Type B pancreatic cell (in vitro differentiated cells): ENCODE measurements around the gene AKR7A2. TPM values are rescaled to one million over a fixed set of nuclear protein-coding genes. Genes with fewer than 3 reads are reported as not detected.
A peak's percentile ranks its signal among the peaks of the same experiment; 100 is the strongest.

Experiments
- DNase-seq: peaks from one replicate; pipeline ENCODE4 v3.0.0; 2021; ENCODE audit warnings: mixed read lengths; ENCODE audit not compliant: unreplicated experiment; ENCODE audit errors: extremely low spot score
- H3K27ac Mint-ChIP-seq: 2 replicates; pipeline ENCODE4 v1.8.0; 2021; ENCODE audit warnings: mild to moderate bottlenecking, mixed read lengths
- H3K27me3 Mint-ChIP-seq: 2 replicates; pipeline ENCODE4 v1.8.0; 2021; ENCODE audit warnings: mixed read lengths
- H3K36me3 Mint-ChIP-seq: 2 replicates; pipeline ENCODE4 v1.8.0; 2021; ENCODE audit warnings: mixed read lengths
- H3K4me1 Mint-ChIP-seq: one replicate; pipeline ENCODE4 v1.8.0; 2021; ENCODE audit warnings: mixed read lengths; ENCODE audit not compliant: unreplicated experiment
- H3K4me3 Mint-ChIP-seq: 2 replicates; pipeline ENCODE4 v1.8.0; 2021; ENCODE audit warnings: mild to moderate bottlenecking, mixed read lengths
- H3K9me3 Mint-ChIP-seq: 2 replicates; pipeline ENCODE4 v1.8.0; 2021; ENCODE audit warnings: mixed read lengths
- CTCF ChIP-seq: fragments of 200-600 bp; sonication (generic); conservative IDR thresholded peaks from 2 replicates; pipeline ENCODE4 v1.5.0; 2021; ENCODE audit warnings: antibody characterized with exemption, mild to moderate bottlenecking
- total RNA-seq: library from RNA; stranded (reverse); gene quantifications from 2 replicates; pipeline ENCODE4 v1.2.1, GENCODE V29; 2021; ENCODE audit warnings: low replicate concordance

AKR7A2 gene
- total RNA-seq, 1 donor from 2014 or later, result 75.2 TPM

GRCh38 chr1:19343617-19344350 is 31.8 kb upstream of the AKR7A2 start:
- peaks cover 14% of the 10 kb centered on the region for H3K4me1 Mint-ChIP-seq
- no peaks in the 10 kb centered on the region for H3K9me3 Mint-ChIP-seq
- no peak for TF ChIP-seq CTCF
- H3K27ac Mint-ChIP-seq, result no peak overlapping the region
- no peak for DNase-seq
- peaks cover 8% of the 10 kb centered on the region for H3K36me3 Mint-ChIP-seq
- no peaks in the 10 kb centered on the region for H3K27me3 Mint-ChIP-seq
- H3K4me3 Mint-ChIP-seq, result no peak overlapping the region

DNA sequence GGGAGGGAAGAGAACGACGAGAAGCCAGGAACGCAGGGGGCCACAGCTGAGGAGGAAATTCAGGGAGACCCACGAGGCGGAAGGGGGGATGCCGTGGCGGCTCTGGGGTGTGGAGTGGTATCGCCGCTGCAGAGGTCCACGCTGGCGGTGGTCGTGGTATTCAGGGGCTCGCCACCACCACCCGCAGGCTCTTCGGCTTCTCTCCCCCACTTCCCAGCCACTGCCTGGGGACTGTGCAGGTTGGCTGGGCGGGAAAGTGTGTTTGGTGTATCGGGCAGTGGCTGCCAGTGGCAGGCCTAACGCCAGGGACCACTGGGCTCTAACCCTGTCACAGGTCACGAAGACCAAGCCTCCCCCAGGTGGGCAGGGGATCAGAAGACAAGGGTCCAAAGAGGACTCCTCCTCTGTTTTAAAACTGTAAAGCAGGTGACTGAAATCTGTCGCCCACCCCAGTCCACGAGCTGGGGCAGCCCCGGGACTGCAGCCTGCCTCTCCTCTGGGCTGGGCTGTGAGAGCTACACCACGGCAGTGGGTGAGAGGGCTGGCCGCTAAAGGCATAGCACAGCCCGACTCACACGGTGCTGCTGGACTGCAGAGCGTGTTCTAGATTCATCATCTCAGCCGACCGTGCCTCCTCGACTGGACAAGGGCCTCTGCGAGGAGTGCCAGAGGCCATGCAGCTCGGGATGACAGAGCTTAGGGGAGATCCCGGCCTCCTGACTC is 31.1 kb upstream of the AKR7A2 start:
- TF ChIP-seq CTCF, result no peak
- no peak for DNase-seq
- Mint-ChIP-seq H3K27me3 (no peaks in the 10 kb centered on the region), H3K36me3 (peaks cover 8% of the 10 kb centered on the region), H3K4me1 (peaks cover 19% of the 10 kb centered on the region), H3K4me3 (no peak overlapping the region), H3K9me3 (no peaks in the 10 kb centered on the region), H3K27ac (no peak overlapping the region)

DNA sequence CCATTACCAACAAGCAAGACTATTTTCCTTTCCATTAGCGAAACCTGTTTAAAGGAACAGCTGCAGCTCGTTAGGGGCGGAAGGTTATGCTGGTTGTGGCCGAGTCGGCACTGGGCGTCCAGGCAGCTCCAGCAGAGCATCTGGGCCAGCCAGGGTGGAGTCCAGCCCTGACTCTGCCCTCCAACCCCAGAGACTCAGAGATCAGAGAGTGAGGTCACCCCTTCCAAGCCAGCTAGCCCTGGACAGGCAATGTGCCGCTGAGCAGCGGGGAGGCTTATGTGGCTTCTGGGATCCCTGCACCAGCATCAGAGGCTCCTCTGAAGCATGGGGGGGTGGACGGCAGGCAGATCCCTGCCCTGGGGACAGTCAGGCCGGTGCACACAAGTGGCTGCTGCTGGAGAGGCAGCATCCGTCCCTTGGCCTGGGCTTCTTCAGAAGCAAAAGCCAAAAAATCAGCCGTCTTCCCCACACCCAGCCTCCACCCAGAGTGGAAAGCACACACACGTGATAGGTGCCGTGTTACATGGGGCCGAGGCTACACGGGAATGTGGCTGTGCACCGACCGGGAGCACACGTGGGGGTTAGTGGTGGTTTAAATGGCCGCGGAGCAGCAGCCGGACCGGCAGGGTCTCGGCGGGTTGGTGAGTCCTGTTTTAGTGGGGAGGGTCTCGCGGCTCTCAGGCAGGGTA is 30.3 kb upstream of the AKR7A2 start:
- Mint-ChIP-seq H3K9me3 (no peaks in the 10 kb centered on the region), H3K4me1 (peaks cover 20% of the 10 kb centered on the region), H3K36me3 (peaks cover 8% of the 10 kb centered on the region), H3K27me3 (no peaks in the 10 kb centered on the region), H3K4me3 (peak overlapping the region; percentile 4), H3K27ac (peak overlapping the region; percentile 56)
- DNase-seq, result no peak
- TF ChIP-seq CTCF, result no peak

DNA sequence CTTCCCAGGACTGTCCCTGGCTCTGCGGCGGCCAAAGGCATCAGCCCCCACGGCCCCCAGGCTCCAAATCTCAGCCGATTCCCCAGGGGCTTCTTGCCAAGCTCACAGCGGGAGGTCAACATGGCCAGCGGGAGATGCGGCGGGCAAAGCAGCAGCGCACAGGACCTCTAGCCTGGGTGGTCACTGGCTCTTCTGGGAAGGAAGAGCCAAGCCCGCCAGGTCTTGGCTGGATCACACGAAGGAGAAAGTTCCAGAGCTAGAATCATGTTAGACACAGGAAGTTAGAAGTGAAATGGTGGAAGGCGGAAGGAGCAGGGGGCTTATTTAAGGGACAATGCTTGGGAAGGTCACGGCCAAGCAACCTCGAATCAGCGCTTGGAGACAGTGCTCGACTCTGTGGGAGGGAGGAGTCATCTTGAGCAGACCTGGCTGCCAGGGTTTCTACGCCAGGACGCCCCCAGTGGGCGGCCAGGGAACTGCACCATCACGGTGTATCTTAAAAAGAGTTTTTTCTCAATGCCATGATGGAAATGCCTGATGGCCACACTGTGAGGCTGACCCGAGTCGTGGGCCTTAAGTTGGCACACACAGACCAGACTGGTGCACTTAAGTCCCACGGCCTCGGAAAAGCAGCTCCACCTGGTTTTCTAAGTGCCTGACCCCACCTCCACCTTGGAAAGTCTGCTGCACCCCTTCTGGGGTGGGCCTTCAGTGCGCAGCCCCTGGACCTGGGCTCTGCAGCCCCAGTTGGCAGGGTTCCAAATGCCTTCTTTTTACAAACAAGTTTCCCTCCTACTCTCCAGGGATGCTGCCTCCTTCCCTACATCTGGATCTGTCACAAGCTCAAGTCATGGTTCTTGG is 29.5 kb upstream of the AKR7A2 start:
- H3K4me3 Mint-ChIP-seq, result peak overlapping the region; percentile 4
- peaks cover 20% of the 10 kb centered on the region for H3K4me1 Mint-ChIP-seq
- peaks cover 8% of the 10 kb centered on the region for H3K36me3 Mint-ChIP-seq
- peak overlapping the region; percentile 62 for H3K27ac Mint-ChIP-seq
- H3K27me3 Mint-ChIP-seq, result no peaks in the 10 kb centered on the region
- TF ChIP-seq CTCF, result peak; percentile 89
- H3K9me3 Mint-ChIP-seq, result no peaks in the 10 kb centered on the region
- DNase-seq, result peak; percentile 81

GRCh38 chr1:19340387-19340937 is 28.5 kb upstream of the AKR7A2 start:
- peaks cover 20% of the 10 kb centered on the region for H3K4me1 Mint-ChIP-seq
- no peak for DNase-seq
- H3K9me3 Mint-ChIP-seq, result no peaks in the 10 kb centered on the region
- H3K27ac Mint-ChIP-seq, result no peak overlapping the region
- H3K27me3 Mint-ChIP-seq, result no peaks in the 10 kb centered on the region
- no peak overlapping the region for H3K4me3 Mint-ChIP-seq
- no peak for TF ChIP-seq CTCF
- peaks cover 8% of the 10 kb centered on the region for H3K36me3 Mint-ChIP-seq
